Activated naive CD8-positive, alpha-beta T cell treated with anti-CD3 and anti-CD28 coated beads, Interleukin-2, amount 10 ng/mL, durations not matched to agents 7 days and 5 days (primary cell): ENCODE data around the gene SLC17A7. TPM values are rescaled to one million over a fixed set of nuclear protein-coding genes. Genes with fewer than 3 reads are reported as not detected.
A peak's percentile ranks its signal among the peaks of the same experiment; 100 is the strongest.
"Not testable (repeated sequence)": the region's sequence is repeated elsewhere in the genome, so short reads cannot be mapped to it uniquely, and the experiment has no call there.

Experiments
- ATAC-seq: fragments of 150-1000 bp; cut with Tn5 transposase; one replicate; pipeline ENCODE4 v1.10.0; 2021; ENCODE audit warnings: low read depth, moderate library complexity
- POLR2A ChIA-PET: fragments of 350-600 bp; sonication (Branson Sonifier 250); formaldehyde crosslinking; loops from one replicate; lab custom pipeline; 2021; ENCODE audit warnings: antibody characterized with exemption; lab: Charles Lee
- DNase-seq: peaks from one replicate; pipeline ENCODE4 v3.0.0; 2021
- H3K27ac Mint-ChIP-seq: one replicate; pipeline ENCODE4 v1.8.0; 2022; ENCODE audit warnings: mild to moderate bottlenecking, mixed read lengths
- H3K27me3 Mint-ChIP-seq: one replicate; pipeline ENCODE4 v1.8.0; 2022; ENCODE audit warnings: mild to moderate bottlenecking, moderate library complexity, mixed read lengths
- H3K36me3 Mint-ChIP-seq: one replicate; pipeline ENCODE4 v1.8.0; 2021; ENCODE audit warnings: mild to moderate bottlenecking, mixed read lengths
- H3K4me1 Mint-ChIP-seq: one replicate; pipeline ENCODE4 v1.8.0; 2021; ENCODE audit warnings: mixed read lengths
- H3K4me3 Mint-ChIP-seq: one replicate; pipeline ENCODE4 v1.8.0; 2022; ENCODE audit warnings: mild to moderate bottlenecking, moderate library complexity, mixed read lengths
- H3K9me3 Mint-ChIP-seq: one replicate; pipeline ENCODE4 v1.8.0; 2021; ENCODE audit warnings: mixed read lengths
- total RNA-seq, 2 experiments: library from RNA; stranded (reverse); gene quantifications; one replicate each; pipeline ENCODE4 v1.2.3, GENCODE V29; 2021

The SLC17A7 gene
- total RNA-seq, 2 experiments from 2014 or later = 0.14 to 0.25 TPM

DNA sequence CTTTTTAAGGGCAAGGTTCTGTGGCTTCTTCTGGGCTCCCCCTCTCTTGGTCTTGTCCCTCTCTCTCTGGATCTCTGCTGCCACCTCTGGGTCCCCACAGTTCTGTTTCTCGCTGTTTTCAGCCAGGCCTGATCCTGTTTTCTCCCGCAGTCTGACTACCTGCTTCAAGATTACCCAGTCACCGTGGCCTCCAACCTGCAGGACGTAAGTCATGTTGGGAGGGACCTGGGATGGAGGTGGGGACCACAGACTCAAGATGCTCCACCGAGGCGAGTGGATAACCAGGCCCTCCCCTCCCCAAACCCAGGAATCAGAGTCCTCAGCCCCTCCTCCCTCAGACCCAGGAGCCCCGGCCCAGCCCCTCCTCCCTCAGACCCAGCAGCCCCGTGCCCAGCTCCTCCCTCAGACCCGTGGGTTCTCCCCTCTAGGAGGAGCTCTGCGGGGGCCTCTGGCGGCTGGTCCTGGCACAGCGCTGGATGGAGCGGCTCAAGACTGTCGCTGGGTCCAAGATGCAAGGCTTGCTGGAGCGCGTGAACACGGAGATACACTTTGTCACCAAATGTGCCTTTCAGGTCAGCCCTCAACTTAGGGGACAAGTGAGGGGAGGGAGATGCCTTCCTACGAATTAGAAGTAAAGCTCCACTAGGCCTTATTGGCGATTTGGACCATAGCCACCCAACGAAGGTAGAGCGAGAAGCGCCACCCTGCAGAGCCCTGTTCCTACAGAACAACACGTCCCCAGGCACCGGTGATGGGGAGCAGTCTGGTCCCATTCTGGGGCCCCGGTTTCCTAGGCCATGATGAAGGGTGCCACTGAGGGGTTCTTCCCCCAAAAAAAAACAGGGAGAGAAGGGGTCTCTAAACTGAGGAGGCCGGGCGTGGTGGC is 34.9 kb upstream of the SLC17A7 start:
- DNase-seq (peak; percentile 78), ATAC-seq (peak; percentile 46)
- H3K4me3 Mint-ChIP-seq = peak overlapping the region; percentile 98
- H3K4me1 Mint-ChIP-seq = peaks cover 31% of the 10 kb centered on the region
- H3K36me3 Mint-ChIP-seq = peaks cover 33% of the 10 kb centered on the region
- H3K9me3 Mint-ChIP-seq = no peaks in the 10 kb centered on the region
- POLR2A ChIA-PET = interaction anchor here (0.7 to 4.8 kb wide), 13 partner anchors 8 to 164 kb away, joined by 3 to 60 read pairs (median 6); partner anchors contain the start of genes ALDH16A1, NOSIP, PIH1D1 and RPL13A
- peak overlapping the region; percentile 99 for H3K27ac Mint-ChIP-seq
- no peaks in the 10 kb centered on the region for H3K27me3 Mint-ChIP-seq

DNA sequence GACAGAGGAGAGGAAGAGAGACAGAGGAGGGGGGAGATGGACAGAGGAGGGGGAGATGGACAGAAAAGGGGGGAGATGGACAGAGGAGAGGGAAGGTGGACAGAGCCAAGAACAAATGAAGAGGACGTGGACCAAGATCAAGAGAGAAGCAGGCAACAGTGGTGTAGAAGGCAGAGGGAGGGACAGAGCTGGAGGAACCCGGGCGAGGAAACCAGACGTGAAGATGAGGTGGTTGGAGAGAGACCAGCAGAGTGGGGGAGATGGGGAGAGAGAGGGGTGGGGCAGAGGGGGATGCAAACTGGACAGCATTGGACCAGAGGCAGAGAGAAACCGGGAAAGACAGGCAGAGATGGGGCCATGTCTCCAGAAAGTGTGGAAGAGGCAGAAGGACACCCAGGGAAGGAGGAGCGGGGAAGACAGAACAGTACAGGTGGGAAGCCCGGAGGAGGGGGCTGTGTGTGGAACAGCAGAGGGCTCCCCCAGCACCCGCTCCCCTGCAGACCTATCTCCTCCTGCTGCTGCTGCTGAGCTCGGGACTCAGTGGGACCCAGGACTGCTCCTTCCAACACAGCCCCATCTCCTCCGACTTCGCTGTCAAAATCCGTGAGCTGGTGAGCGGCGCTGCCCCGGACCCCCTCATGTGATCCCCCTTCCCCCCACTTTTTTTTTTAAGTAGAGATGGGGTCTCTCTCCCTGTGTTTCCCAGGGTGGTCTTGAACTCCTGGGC is 34.0 kb upstream of the SLC17A7 start:
- ATAC-seq = no peak
- Mint-ChIP-seq H3K27ac (peak overlapping the region; percentile 99), H3K9me3 (no peaks in the 10 kb centered on the region), H3K27me3 (no peaks in the 10 kb centered on the region), H3K36me3 (peaks cover 29% of the 10 kb centered on the region), H3K4me3 (peak overlapping the region; percentile 98), H3K4me1 (peaks cover 34% of the 10 kb centered on the region)
- POLR2A ChIA-PET = interaction anchor here (0.6 to 4.8 kb wide), 15 partner anchors 9 to 502 kb away, joined by 3 to 60 read pairs (median 5); partner anchors contain the start of genes ALDH16A1, KASH5, NOSIP and PIH1D1
- DNase-seq = no peak

DNA sequence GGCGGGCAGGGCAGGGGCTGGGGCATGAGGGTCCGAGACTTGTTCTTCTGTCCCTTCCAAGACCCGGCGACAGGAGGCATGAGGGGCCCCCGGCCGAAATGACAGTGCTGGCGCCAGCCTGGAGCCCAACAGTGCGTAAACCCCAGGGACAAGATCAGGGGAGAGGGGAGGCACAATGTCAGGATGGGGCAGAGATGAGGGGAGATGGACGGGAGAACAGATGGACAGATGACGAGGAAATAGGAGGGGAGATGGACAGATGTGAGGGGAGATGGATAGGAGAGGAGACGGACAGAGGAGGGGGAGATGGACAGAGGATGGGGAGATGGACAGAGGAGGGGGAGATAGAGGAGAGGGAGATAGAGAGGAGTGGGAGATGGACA is 33.2 kb upstream of the SLC17A7 start:
- DNase-seq (no peak), ATAC-seq (peak; percentile 0)
- Mint-ChIP-seq H3K4me3 (peak overlapping the region; percentile 98), H3K27me3 (no peaks in the 10 kb centered on the region), H3K4me1 (peaks cover 43% of the 10 kb centered on the region), H3K9me3 (no peaks in the 10 kb centered on the region), H3K27ac (peak overlapping the region; percentile 99), H3K36me3 (peaks cover 27% of the 10 kb centered on the region)
- POLR2A ChIA-PET = interaction anchor here (0.6 to 4.8 kb wide), 11 partner anchors 9 to 87 kb away, joined by 3 to 60 read pairs (median 7); partner anchors contain the start of genes ALDH16A1, KASH5, PIH1D1 and RPL13A

DNA sequence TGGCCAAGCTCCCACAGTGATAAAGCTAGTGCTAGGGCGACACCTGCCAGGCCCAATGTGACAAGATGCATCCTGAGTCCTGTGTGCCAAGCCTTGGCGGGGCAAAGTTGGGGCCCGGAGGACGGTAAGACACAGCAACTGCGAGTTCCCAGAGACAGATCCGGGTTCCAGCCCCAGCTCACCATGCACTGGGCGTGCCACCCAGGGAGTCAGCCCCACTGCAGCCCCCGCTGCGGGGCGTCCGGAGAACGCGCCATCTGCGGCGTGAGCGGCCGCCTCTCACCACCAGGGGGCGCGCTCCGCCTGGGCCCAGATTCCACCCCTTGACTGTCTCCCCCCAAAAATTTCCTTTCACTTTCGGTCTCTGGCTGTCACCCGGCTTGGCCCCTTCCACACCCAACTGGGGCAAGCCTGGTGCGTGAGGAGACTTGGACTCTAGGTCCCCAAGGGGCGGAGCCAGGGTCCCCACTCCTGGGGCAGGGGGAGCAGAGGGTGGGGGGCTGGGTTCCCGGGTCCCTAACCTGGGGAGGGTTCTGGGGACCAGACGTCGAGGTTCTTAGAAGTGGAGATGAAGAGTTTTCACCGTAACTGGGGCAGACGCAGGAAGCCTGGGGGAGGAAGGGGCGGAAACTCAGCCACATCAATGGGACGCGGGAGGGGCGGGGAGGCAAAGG is 32.7 kb upstream of the SLC17A7 start, which contains the start of gene FLT3LG:
Gene FLT3LG, plus strand, starts transcription at position 348 of the 674 bp plus-strand sequence. CDS start 425 bp downstream, outside the sequence.
- POLR2A ChIA-PET = interaction anchor here (0.5 to 6.8 kb wide), 12 partner anchors 11 to 138 kb away, joined by 3 to 128 read pairs (median 4); partner anchors contain the start of genes ALDH16A1, CD37, PIH1D1 and RPL13A
- no peaks in the 10 kb centered on the region for H3K27me3 Mint-ChIP-seq
- peak within 1 kb of the TSS; percentile 99 for H3K27ac Mint-ChIP-seq
- DNase-seq (peak; percentile 97), ATAC-seq (peak; percentile 74)
- peaks cover 27% of the 10 kb centered on the region for H3K36me3 Mint-ChIP-seq
- peaks cover 47% of the 10 kb centered on the region for H3K4me1 Mint-ChIP-seq
- no peaks in the 10 kb centered on the region for H3K9me3 Mint-ChIP-seq
- peak within 1 kb of the TSS; percentile 98 for H3K4me3 Mint-ChIP-seq

DNA sequence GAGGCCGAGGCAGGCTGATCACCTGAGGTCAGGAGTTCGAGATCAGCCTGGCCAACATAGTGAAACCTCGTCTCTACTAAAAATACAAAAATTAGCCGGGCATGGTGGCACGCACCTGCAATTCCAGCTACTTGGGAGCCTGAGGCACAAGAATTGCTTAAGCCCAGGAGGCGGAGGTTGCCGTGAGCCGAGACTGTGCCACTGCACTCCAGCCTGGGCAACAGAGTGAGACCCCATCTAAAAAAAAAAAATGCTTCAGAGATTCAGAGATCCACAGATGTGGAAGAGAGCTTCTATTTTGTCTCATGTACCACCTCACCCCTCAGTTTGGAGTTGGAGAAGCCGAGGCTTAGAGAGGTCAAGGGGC is 32.2 kb upstream of the SLC17A7 start:
- Mint-ChIP-seq H3K27ac (peak overlapping the region; percentile 99), H3K4me1 (peaks cover 48% of the 10 kb centered on the region), H3K36me3 (peaks cover 28% of the 10 kb centered on the region), H3K4me3 (peak overlapping the region; percentile 98)
- POLR2A ChIA-PET = interaction anchor here (0.5 to 6.8 kb wide), 12 partner anchors 12 to 138 kb away, joined by 3 to 128 read pairs (median 4); partner anchors contain the start of genes ALDH16A1, CD37, PIH1D1 and RPL13A
- not testable (repeated sequence) for H3K9me3 Mint-ChIP-seq, DNase-seq, ATAC-seq, H3K27me3 Mint-ChIP-seq

DNA sequence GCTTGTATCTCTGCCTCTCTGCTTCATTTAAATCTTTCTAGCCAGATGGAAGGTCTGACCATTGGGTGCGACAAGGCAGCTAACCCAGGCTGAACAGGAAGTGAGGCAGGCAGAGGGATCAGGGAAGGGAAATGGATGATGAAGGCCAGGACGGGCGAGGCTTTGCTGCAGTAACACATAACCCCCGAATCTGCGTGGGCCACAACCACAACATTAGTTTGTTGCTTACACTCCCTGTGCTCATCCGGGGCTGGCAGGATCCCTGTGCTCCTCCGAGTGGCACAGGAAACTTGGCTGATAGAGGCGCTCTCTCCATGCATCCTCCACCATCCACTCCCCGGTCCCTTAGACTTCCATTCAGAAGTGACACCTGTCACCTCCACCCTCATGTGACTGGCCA is 31.6 kb upstream of the SLC17A7 start:
- POLR2A ChIA-PET = interaction anchor here (0.5 to 6.8 kb wide), 8 partner anchors 12 to 178 kb away, joined by 3 to 128 read pairs (median 4); partner anchors contain the start of genes ALDH16A1, CD37, PIH1D1 and RPS11
- peak overlapping the region; percentile 98 for H3K4me3 Mint-ChIP-seq

DNA sequence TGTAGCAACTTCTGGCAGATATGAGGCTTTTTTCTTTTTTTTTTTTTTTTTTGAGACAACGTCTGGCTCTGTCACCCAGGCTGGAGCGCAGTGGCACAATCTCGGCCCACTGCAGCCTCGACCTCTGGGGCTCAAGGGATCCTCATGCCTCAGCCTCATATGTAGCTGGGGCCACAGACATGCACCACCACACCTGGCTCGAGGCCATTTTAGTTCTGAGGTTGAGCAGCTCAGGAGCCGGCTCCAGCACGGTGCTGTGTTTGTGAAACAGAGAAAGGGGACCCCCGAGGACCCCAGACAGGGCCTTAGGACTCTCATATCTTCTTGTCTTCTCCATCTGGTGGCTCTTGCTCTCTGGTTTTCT is 29.3 kb upstream of the SLC17A7 start:
- ATAC-seq = no peak
- no peak for DNase-seq
- Mint-ChIP-seq H3K4me1 (peaks cover 37% of the 10 kb centered on the region), H3K4me3 (peak overlapping the region; percentile 58), H3K36me3 (peaks cover 16% of the 10 kb centered on the region), H3K9me3 (no peaks in the 10 kb centered on the region), H3K27ac (peak overlapping the region; percentile 89), H3K27me3 (no peaks in the 10 kb centered on the region)
- POLR2A ChIA-PET = interaction anchor here (0.6 to 6.8 kb wide), 15 partner anchors 14 to 212 kb away, joined by 3 to 128 read pairs (median 5); partner anchors contain the start of genes ALDH16A1, KASH5, PIH1D1 and RPL13A

More for the DNA sequence above, 31.6 kb upstream of the SLC17A7 start:
- H3K27me3 Mint-ChIP-seq = no peaks in the 10 kb centered on the region
- H3K36me3 Mint-ChIP-seq = peaks cover 26% of the 10 kb centered on the region
- peaks cover 48% of the 10 kb centered on the region for H3K4me1 Mint-ChIP-seq
- no peaks in the 10 kb centered on the region for H3K9me3 Mint-ChIP-seq
- DNase-seq (no peak), ATAC-seq (no peak)
- peak overlapping the region; percentile 99 for H3K27ac Mint-ChIP-seq

DNA sequence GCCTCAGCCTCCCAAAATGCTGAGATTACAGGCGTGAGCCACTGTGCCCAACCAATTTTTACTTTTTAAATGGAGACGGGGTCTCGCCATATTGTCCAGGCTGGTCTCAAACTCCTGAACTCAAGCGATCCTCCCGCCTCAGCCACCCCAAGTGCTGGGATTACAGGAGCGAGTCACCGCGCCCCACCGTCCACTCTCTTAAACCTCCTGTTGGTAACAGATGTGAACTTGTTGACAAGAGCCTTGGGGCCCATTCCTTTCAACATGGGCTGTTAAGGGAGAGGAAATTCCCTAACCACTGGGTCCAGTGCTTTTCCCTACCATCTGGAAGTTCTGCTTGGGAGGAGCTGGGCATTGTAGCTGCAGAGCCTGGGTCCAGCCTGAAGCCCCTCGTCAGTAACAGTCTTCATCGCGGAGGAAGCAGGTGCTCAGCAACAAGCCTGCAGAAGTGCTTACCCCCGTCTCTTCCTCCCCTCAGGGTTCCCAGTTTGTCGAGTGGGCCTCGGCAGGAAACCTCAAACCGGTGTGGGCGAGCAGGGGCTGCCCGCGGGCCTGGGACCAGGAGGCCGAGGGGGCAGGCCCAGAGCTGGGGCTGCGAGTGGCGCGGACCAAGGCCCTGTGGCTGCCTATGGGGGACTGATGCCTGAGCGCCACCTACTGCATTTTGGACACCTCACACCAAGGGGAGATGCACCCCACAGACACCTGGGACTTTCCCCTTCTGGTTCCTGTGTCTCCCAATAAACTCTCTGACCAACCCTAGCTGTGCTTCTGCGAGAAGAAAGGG is 28.7 kb upstream of the SLC17A7 start:
- DNase-seq (peak; percentile 92), ATAC-seq (peak; percentile 58)
- peak overlapping the region; percentile 58 for H3K4me3 Mint-ChIP-seq
- H3K27ac Mint-ChIP-seq = peak overlapping the region; percentile 89
- H3K9me3 Mint-ChIP-seq = no peaks in the 10 kb centered on the region
- peaks cover 37% of the 10 kb centered on the region for H3K4me1 Mint-ChIP-seq
- POLR2A ChIA-PET = interaction anchor here (0.5 to 6.8 kb wide), 18 partner anchors 15 to 212 kb away, joined by 3 to 128 read pairs (median 4); partner anchors contain the start of genes ALDH16A1, KASH5, PIH1D1 and RPL13A
- H3K27me3 Mint-ChIP-seq = no peaks in the 10 kb centered on the region
- H3K36me3 Mint-ChIP-seq = peaks cover 10% of the 10 kb centered on the region

DNA sequence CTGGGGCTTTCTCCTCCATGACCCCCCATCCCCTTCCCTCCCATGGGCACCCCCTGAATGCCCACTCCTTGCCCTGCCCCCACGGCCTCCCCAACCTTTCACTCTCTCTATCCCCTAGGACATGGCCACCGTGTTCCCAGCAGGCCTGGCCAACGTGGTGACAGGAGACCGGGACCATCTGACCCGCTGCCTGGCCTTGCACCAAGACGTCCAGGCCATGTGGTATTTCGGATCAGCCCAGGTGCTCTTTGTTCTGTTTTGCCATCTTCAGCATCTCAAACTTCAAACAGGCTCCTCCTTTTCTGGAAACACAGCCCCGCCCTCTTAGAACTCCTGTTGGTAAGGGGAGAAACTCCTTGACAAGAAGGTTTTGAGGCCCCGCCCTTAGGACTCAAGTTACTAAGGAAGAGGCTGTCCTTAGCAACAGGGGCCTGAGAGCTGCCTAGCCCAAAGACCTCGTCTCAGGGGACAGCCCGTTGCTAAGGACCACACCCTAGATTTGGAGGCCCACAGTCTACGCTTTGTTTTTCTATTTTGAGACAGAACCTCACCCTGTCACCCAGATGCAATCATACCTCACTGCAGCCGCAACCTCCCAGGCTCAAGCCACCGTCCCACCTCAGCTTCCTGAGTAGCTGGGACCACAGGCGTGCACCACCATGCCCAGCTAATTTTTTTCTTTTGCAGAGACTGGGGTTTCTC is 27.6 kb upstream of the SLC17A7 start:
- Mint-ChIP-seq H3K36me3 (peaks cover 3% of the 10 kb centered on the region), H3K9me3 (no peaks in the 10 kb centered on the region), H3K27me3 (no peaks in the 10 kb centered on the region), H3K27ac (peak overlapping the region; percentile 99), H3K4me1 (peaks cover 37% of the 10 kb centered on the region), H3K4me3 (peak overlapping the region; percentile 86)
- ATAC-seq = peak; percentile 67
- DNase-seq = peak; percentile 87
- POLR2A ChIA-PET = interaction anchor here (0.5 to 6.8 kb wide), 8 partner anchors 10 to 170 kb away, joined by 3 to 128 read pairs (median 4); partner anchors contain the start of genes ALDH16A1, PIH1D1, RPS11 and SLC17A7

DNA sequence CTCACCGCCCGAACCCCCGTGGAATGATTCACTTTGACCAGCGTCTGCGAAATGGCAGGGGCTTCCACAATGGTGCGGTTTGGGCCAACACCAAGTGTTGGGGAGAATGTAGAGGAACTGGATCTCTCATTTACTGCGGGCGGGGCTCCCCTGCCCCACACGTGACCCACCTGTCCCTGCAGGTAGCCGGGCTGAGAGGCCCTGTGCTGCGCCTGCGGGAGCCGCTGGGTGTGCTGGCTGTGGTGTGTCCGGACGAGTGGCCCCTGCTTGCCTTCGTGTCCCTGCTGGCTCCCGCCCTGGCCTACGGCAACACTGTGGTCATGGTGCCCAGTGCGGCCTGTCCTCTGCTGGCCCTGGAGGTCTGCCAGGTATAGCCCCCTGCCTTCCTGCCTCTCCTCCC is 26.9 kb upstream of the SLC17A7 start:
- H3K27ac Mint-ChIP-seq = peak overlapping the region; percentile 99
- DNase-seq = no peak
- peaks cover 3% of the 10 kb centered on the region for H3K36me3 Mint-ChIP-seq
- no peaks in the 10 kb centered on the region for H3K9me3 Mint-ChIP-seq
- no peak for ATAC-seq
- POLR2A ChIA-PET = interaction anchor here (6.8 kb wide), 1 partner anchor 15 kb away, joined by 128 read pairs; the partner anchor contains the start of genes ALDH16A1 and PIH1D1
- no peak overlapping the region for H3K4me3 Mint-ChIP-seq
- H3K27me3 Mint-ChIP-seq = no peaks in the 10 kb centered on the region
- H3K4me1 Mint-ChIP-seq = peaks cover 32% of the 10 kb centered on the region

DNA sequence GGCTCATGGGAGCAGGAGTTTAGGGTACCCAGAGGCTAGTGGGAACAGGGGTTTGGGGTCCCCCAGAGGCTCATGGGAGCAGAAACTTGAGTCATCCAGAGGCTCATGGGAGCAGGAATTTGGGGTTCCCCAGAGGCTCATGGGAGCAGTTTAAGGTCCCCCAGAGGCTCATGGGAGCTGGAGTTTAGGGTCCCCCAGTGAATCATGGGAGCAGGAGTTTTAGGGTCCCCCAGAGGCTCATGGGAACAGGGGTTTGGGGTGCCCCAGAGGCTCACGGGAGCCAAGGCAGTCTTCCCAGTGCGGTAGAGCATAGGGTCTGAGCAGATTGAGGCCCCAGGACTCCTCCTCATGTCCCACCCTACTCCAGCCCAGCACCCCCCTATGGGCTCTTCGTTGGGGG is 24.0 kb upstream of the SLC17A7 start:
- no peak for ATAC-seq
- H3K27me3 Mint-ChIP-seq = no peaks in the 10 kb centered on the region
- H3K9me3 Mint-ChIP-seq = no peaks in the 10 kb centered on the region
- no peak for DNase-seq
- POLR2A ChIA-PET = interaction anchor here (0.8 to 3.0 kb wide), 3 partner anchors 10 to 14 kb away, joined by 3 to 15 read pairs (median 3); partner anchors contain the start of genes ALDH16A1 and PIH1D1
- no peak overlapping the region for H3K4me3 Mint-ChIP-seq
- no peak overlapping the region for H3K27ac Mint-ChIP-seq
- H3K36me3 Mint-ChIP-seq = peaks cover 8% of the 10 kb centered on the region
- peaks cover 18% of the 10 kb centered on the region for H3K4me1 Mint-ChIP-seq
